IPS-20b (cell line): ENCODE results near the gene RPTOR.

Source experiments
- H3K27ac ChIP-seq: one replicate; pipeline ENCODE4 v1.5.1; 2013; ENCODE audit warnings: low read length
- H3K27me3 ChIP-seq: 2 replicates; pipeline ENCODE4 v1.6.1; 2013; ENCODE audit warnings: mild to moderate bottlenecking, low read length, inconsistent platforms; ENCODE audit not compliant: insufficient read depth
- H3K36me3 ChIP-seq: 2 replicates; pipeline ENCODE4 v1.6.1; 2013; ENCODE audit warnings: low read depth, mild to moderate bottlenecking, inconsistent platforms, low read length, moderate library complexity; ENCODE audit not compliant: insufficient read depth
- H3K4me1 ChIP-seq: 2 replicates; pipeline ENCODE4 v1.6.1; 2013; ENCODE audit warnings: mild to moderate bottlenecking, control low read depth, inconsistent platforms, low read length, moderate library complexity; ENCODE audit not compliant: insufficient read depth
- H3K4me3 ChIP-seq: 2 replicates; pipeline ENCODE4 v1.5.1; 2013; ENCODE audit warnings: mild to moderate bottlenecking, low read length, inconsistent platforms
- H3K9ac ChIP-seq: 2 replicates; pipeline ENCODE4 v1.6.1; 2013; ENCODE audit warnings: low read depth, mild to moderate bottlenecking, inconsistent platforms, low read length, moderate library complexity
- H3K9me3 ChIP-seq: 2 replicates; pipeline ENCODE4 v1.6.1; 2013; ENCODE audit warnings: mild to moderate bottlenecking, low read depth, low read length, inconsistent platforms; ENCODE audit not compliant: insufficient read depth

Gene RPTOR

DNA sequence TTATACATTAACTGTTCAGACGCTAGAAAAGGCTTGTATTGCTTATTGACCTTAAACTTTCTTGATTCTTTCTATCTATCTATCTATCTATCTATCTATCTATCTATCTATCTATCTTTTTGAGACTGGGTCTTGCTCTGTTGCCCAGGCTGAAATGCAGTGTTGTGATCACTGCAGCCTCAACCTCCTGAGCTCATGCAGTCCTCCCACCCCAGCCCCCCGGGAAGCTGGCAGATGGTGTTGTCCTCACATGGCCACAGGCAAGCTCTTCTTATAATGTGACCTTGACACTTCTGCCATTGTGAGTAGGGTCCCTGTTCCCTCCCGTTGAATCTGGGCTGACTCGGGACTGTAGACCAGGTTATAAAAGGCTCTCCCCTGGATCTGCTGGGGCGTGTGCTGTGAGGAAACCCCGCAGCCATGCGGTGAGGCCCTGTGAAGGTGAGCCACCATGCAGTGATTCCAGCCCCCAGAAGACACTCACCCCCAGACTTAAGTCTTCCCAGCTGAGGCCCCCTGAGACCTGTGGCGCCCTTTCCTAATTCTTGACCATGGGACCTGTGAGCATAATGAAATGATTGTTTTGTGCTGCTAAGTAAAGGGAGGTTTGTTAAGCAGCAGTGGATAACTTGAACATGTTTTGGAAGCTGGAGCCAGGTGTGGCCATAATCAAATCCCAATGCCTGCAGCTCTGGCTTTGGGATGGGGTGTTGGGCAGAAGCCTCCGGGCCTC, 54.3 kb downstream of the RPTOR start:
- H3K36me3 ChIP-seq, result no peaks in the 10 kb centered on the region
- H3K9me3 ChIP-seq, result no peaks in the 10 kb centered on the region
- H3K4me3 ChIP-seq, result no peak overlapping the region
- no peak overlapping the region for H3K27ac ChIP-seq
- no peak overlapping the region for H3K9ac ChIP-seq
- H3K27me3 ChIP-seq, result no peaks in the 10 kb centered on the region
- H3K4me1 ChIP-seq, result peaks cover 6% of the 10 kb centered on the region; the same call in 1 of the 2 replicates

DNA sequence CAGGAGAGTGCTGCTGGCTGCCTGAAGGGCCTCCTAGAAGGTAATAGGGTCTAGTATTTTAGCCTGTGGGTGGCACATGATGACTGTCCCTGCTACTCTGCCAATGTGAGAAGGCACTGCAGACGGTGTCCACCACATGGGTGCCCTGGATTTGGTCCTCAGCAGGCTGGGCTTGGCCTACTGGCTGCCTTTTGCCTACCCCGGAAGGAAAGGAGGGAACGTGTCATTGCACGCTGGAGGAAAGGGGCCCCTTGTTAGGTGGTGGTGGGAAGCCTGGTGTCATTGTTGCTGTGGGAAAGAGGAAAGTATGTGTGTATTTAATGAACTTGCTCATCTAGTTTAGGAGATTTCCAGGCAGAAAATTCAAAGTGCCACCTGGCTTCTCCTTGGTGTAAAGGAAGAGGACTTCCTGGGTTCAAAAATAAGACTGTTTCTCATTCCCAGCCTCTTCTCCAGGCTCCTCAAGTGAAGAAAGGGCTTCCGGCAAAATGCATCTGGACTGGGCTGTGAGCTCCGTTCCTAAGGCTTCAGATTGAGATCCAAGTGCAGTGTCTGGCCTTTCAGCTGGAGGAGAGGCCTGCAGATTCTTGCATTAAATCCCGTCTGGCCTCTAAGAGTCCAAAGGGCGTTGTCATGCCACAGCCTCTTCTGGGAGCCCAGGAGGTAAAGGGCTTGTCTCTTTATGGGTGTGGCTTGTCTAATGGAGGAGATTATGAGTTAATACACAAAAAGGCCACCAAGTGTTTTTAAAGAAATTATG, 55.1 kb downstream of the RPTOR start:
- H3K27me3 ChIP-seq, result no peaks in the 10 kb centered on the region
- no peak overlapping the region for H3K27ac ChIP-seq
- H3K36me3 ChIP-seq, result no peaks in the 10 kb centered on the region
- peaks cover 6% of the 10 kb centered on the region; the same call in 1 of the 2 replicates for H3K4me1 ChIP-seq
- H3K9me3 ChIP-seq, result no peaks in the 10 kb centered on the region
- H3K4me3 ChIP-seq, result no peak overlapping the region
- no peak overlapping the region for H3K9ac ChIP-seq

DNA sequence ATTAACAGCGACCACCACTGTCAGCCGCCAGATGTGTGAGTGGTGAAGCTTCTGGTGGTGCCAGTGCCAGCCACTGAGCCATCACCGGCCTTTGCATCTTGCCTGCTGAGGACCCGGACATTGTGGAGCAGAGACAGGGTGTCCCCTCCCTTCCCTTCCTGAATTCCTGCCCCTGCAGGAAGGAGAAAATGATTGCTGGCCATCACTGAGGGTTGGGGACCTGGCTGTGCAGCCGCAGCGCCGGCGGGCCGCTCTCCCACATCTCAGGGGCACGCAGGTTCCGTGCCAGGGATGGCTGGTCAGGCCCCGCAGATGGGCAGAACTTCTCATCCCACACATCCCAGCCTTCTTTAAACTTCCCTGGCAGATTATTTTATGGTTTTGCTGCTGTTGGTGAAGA, 56.5 kb downstream of the RPTOR start:
- Histone ChIP-seq H3K27ac (no peak overlapping the region), H3K4me1 (peaks cover 6% of the 10 kb centered on the region; the same call in 1 of the 2 replicates), H3K27me3 (no peaks in the 10 kb centered on the region), H3K9me3 (no peaks in the 10 kb centered on the region), H3K36me3 (no peaks in the 10 kb centered on the region), H3K4me3 (no peak overlapping the region), H3K9ac (no peak overlapping the region)

DNA sequence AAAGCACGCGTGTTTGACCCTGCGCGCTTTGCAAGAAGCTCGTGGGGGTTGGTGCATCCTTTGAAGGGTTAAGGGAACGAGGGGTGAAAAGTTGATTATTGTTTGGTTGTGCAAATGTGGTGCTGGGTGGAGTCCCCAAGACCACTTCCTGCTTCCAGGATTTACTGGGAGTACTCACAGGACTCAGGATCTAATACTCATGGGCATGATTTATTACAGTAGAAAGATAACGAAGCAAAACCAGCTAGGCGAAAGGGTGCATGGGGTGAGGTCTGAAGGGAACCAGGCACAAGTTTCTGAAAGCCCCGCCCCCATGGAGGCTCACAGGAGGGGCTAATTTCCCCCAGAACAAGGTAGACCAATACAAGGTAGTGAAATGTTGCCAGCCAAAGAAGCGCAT, 58.8 kb downstream of the RPTOR start:
- Histone ChIP-seq H3K4me1 (peaks cover 6% of the 10 kb centered on the region; the same call in 1 of the 2 replicates), H3K36me3 (no peaks in the 10 kb centered on the region), H3K9me3 (no peaks in the 10 kb centered on the region), H3K9ac (no peak overlapping the region), H3K4me3 (no peak overlapping the region), H3K27me3 (no peaks in the 10 kb centered on the region), H3K27ac (no peak overlapping the region)

DNA sequence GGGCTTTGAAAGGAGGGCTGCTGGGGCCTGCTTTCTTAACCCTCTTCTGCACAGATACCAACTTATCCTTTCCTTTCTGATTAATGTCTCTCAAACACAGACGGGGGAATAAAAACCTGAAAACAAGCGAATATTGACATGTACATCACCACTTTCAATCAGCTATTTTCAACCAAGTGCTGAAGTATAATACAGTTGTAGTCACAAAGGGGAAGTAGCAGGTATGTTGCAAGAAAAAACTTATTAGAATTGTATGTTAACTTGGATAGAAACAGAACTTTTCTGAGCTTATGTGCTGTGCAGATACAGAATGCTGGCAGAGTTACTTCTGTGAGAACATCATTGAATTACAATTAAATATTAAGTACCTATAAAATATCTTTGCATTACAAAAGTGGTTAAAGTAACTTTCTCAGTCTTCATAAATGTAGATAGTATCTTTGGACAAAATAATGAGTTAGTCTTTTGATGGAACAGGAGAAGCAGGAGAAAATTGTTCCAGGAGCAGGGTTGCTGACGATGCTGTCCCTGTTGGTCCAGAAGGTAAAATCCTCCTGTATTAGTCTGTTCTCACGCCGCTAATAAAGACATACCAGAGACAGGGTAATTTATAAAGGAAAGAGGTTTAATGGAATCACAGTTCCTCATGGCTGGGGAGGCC, 59.5 kb downstream of the RPTOR start:
- no peak overlapping the region for H3K4me3 ChIP-seq
- peaks cover 6% of the 10 kb centered on the region; the same call in 1 of the 2 replicates for H3K4me1 ChIP-seq
- no peaks in the 10 kb centered on the region for H3K27me3 ChIP-seq
- H3K9me3 ChIP-seq, result no peaks in the 10 kb centered on the region
- no peak overlapping the region for H3K9ac ChIP-seq
- no peak overlapping the region for H3K27ac ChIP-seq
- H3K36me3 ChIP-seq, result no peaks in the 10 kb centered on the region

DNA sequence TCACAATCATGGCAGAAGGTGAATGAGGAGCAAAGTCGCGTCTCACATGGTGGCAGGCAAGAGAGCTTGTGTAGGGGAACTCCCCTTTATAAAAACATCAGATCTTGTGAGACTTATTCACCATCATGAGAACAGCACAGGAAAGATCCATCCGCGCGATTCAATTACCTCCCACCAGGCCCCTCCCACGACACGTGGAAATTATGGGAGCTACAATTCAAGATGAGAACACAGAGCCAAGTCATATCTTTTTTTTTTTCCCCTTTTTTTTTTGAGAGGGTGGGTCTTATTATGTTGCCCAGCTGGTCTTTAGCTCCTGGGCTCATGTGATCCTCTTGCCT, 60.0 kb downstream of the RPTOR start:
- Histone ChIP-seq H3K9ac (no peak overlapping the region), H3K27ac (no peak overlapping the region)

DNA sequence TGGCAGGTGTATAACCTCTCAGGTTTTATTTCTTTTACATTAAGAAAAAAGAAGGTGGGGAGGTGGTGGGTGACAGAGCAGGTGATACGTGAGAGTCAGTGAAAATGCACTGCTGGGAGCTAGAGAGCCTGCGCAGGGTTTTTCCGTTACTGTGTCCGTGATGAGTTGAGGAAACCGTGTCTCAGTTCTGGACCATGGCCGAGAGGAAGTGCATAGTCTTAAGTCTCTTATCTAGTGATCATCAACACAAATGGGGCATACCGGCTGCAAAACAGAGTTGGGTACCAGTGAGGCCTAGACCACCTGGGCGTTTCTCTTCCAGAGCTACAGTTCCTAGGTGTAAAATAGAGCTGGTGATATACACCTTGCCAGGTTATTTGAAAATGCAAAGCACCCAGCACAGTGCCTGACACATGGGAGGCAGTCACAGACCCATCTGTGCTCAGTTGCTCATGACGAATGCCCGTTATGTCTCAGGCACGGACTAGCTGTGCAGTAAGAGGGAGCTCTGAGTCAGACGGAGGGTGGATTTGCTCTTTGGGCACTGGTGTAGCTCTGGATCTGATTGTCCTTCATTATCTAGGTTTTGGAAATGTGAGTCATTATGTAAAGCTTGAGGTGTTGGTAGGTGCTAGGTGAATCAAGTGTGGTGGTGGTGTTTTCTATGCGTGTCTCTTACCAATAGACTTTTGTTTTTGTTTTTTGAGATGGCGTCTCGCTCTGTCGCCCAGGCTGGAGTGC, 60.9 kb downstream of the RPTOR start:
- no peaks in the 10 kb centered on the region for H3K27me3 ChIP-seq
- no peak overlapping the region for H3K4me3 ChIP-seq
- H3K27ac ChIP-seq, result no peak overlapping the region
- no peaks in the 10 kb centered on the region for H3K36me3 ChIP-seq
- H3K9ac ChIP-seq, result no peak overlapping the region
- no peaks in the 10 kb centered on the region for H3K9me3 ChIP-seq
- H3K4me1 ChIP-seq, result peaks cover 6% of the 10 kb centered on the region; the same call in 1 of the 2 replicates

More for the DNA sequence above, 60.0 kb downstream of the RPTOR start:
- no peaks in the 10 kb centered on the region for H3K36me3 ChIP-seq
- H3K27me3 ChIP-seq, result no peaks in the 10 kb centered on the region
- no peaks in the 10 kb centered on the region for H3K9me3 ChIP-seq
- peaks cover 6% of the 10 kb centered on the region; the same call in 1 of the 2 replicates for H3K4me1 ChIP-seq
- no peak overlapping the region for H3K4me3 ChIP-seq

DNA sequence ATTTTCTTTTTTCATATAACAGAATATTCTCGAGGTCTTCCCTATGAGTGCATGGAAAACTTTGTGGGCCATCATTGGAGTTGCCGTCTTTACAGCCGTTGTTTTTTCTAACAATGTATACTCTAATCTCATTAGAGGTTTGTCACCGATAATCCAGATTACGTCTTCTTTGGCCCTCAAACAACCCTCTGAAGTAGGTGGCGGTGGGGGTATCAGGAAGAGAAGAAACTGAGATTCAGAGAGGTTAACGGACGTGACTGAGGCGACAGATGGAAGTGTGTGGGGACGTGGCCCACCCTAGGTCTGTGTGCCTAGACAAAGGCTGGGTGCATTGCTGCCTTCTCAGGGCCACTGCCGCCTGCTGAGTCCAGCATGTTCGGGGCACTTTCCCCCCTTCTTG, 63.7 kb downstream of the RPTOR start:
- Histone ChIP-seq H3K36me3 (no peaks in the 10 kb centered on the region), H3K9ac (no peak overlapping the region), H3K27me3 (no peaks in the 10 kb centered on the region), H3K4me3 (no peak overlapping the region), H3K4me1 (0 out of 2 replicates have a peak, but pooled peaks cover 2% of the 10 kb centered on the region), H3K9me3 (no peaks in the 10 kb centered on the region), H3K27ac (no peak overlapping the region)

DNA sequence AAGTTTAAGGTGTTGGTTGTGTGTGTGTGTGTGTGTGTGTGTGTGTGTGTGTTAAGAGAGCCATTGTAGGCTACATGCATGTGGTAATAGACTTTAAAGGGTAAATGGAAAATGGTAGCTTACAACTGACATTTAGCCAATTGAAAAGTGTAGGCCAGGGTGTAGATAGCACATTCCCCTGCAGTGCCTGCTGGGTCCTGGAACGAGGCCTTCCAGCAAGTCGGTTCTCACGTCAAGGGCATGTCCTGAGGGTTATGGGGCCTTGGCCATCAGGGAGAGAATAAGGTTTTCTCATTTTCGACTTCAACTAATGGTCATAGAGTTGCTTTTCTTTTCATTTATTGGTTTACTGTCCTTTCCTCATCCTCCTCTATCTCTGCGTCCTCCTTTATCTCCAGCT, 65.1 kb downstream of the RPTOR start:
- H3K4me3 ChIP-seq, result no peak overlapping the region
- no peak overlapping the region for H3K9ac ChIP-seq
- H3K4me1 ChIP-seq, result 0 out of 2 replicates have a peak, but pooled peaks cover 2% of the 10 kb centered on the region
- no peaks in the 10 kb centered on the region for H3K9me3 ChIP-seq
- no peaks in the 10 kb centered on the region for H3K27me3 ChIP-seq
- H3K27ac ChIP-seq, result no peak overlapping the region
- no peaks in the 10 kb centered on the region for H3K36me3 ChIP-seq

DNA sequence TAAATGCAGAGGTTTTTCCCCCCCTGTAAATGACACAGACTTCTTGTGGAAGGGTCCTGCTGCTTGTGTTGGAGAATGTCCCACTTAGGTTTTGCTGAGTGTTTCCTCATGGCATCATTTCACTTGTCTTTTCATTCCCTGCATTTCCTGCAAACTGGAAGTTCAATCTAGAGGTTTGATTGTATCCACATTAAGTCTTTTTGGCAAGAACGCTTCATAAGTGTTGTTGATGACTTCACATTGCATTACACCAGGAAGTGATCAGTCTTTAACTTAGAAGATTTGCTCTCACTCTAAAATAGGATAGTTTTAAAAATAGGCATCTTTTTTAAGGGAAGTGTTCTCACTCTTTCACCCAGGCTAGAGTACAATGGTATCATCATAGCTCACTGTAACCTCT, 67.2 kb downstream of the RPTOR start:
- Histone ChIP-seq H3K27ac (no peak overlapping the region), H3K9me3 (no peaks in the 10 kb centered on the region), H3K4me3 (no peak overlapping the region), H3K9ac (no peak overlapping the region), H3K27me3 (no peaks in the 10 kb centered on the region), H3K4me1 (peaks cover 12% of the 10 kb centered on the region; the same call in 1 of the 2 replicates), H3K36me3 (no peaks in the 10 kb centered on the region)

DNA sequence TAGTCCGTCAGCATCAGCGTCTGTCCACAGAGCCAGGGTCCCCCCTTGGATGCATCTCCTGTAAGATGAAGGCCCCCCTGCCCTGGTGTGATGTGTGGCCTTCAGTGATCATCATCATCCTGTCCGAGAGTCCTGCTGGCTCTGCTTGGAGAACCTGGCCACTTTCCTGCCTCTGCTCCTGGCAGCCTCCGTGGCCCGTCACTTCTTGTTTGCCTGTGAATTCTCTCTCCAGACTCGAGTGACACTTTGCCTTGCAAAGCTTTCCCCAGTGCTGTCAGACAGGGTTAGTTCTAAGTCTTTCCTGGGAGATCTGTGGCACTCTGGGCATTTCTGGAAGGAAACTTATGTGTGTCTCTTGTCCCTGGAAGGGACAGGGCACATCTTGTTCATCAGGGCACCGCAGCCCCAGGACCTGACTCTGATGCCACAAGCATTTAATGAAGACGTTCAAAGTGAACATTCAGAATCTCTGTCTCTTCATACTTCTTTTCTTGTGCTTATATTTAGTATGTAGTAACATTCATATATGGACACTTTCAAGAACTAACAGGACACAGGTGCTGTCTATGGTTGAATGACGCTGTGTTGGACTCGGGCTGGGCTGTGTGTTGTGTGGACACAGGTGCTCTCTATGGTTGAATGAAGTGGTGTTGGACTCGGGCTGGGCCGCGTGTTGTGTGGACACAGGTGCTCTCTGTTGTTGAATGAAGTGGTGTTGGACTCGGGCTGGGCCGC, 68.5 kb downstream of the RPTOR start:
- Histone ChIP-seq H3K4me1 (peaks cover 12% of the 10 kb centered on the region; the same call in 1 of the 2 replicates), H3K27ac (no peak overlapping the region), H3K9ac (no peak overlapping the region), H3K36me3 (no peaks in the 10 kb centered on the region), H3K27me3 (no peaks in the 10 kb centered on the region), H3K4me3 (no peak overlapping the region), H3K9me3 (no peaks in the 10 kb centered on the region)
